Prostate gland (tissue), 2 donors: ENCODE data around the gene DOCK11.

Experiments
- CTCF ChIP-seq, 4 experiments: fragments of 200-600 bp in 2 of 4; fragments of 450-650 bp in 2 of 4; sonication (generic) in 2 of 4; IDR thresholded peaks; 1 replicate in 3 of 4; 2 replicates in 1 of 4; pipeline ENCODE4 v1.5.1; 2016 to 2019; ENCODE audit warnings: antibody characterized with exemption in 4 of 4, mild to moderate bottlenecking in 2 of 4, moderate library complexity in 2 of 4
- POLR2A ChIP-seq: fragments of 450-650 bp; IDR thresholded peaks from one replicate; pipeline ENCODE4 v1.6.1; 2016; ENCODE audit warnings: antibody characterized with exemption, mild to moderate bottlenecking

- no peak for TF ChIP-seq CTCF (IDR thresholded peaks at IDR 0.05)
- no peak for TF ChIP-seq POLR2A
Observed at GRCh38 chrX:118565853-118566252, 70.2 kb downstream of the DOCK11 start.
